Lower lobe of right lung (tissue), 2 donors: ENCODE results near the gene SEPTIN12. TPM values are rescaled to one million over a fixed set of nuclear protein-coding genes. Genes with fewer than 3 reads are reported as not detected.
A peak's percentile ranks its signal among the peaks of the same experiment; 100 is the strongest.

Experiments used
- ATAC-seq, 2 donors: fragments of 200-7000 bp; cut with Tn5 transposase; one replicate each; pipeline ENCODE4 v1.9.1; 2020 to 2022; ENCODE audit warnings: mild to moderate bottlenecking in 2 of 2, moderate library complexity in 2 of 2
- DNase-seq: peaks from one replicate; pipeline ENCODE4 v3.0.0-alpha.2; 2020
- H3K27ac ChIP-seq: fragments of 200-600 bp; one replicate; pipeline ENCODE4 v1.8.0; 2022
- H3K27me3 ChIP-seq: fragments of 200-600 bp; one replicate; pipeline ENCODE4 v1.8.0; 2022; ENCODE audit warnings: low read depth
- H3K36me3 ChIP-seq: fragments of 200-600 bp; one replicate; pipeline ENCODE4 v1.8.0; 2022; ENCODE audit warnings: mild to moderate bottlenecking
- H3K4me1 ChIP-seq: fragments of 200-600 bp; one replicate; pipeline ENCODE4 v1.8.0; 2022
- H3K4me3 ChIP-seq: fragments of 200-600 bp; one replicate; pipeline ENCODE4 v1.8.0; 2022; ENCODE audit warnings: mild to moderate bottlenecking
- H3K9me3 ChIP-seq: fragments of 200-600 bp; one replicate; pipeline ENCODE4 v1.8.0; 2022
- CTCF ChIP-seq: fragments of 200-600 bp; IDR thresholded peaks from one replicate; pipeline ENCODE4 v1.8.0; 2022; ENCODE audit warnings: antibody characterized with exemption, mild to moderate bottlenecking
- intact Hi-C: fragments of 100-400 bp; cut with DNase I; formaldehyde crosslinking; loops from one replicate; pipeline ENCODE4 v1.11.0; 2022
- total RNA-seq: library from RNA; stranded (reverse); fragmentation: NEBNext Ultra II Directional; extraction: Animal tissue kit (Norgen Biotek cat#: 25700); gene quantifications from one replicate; pipeline ENCODE4 v1.2.1, GENCODE V29; 2021
- donor health status: DM: no; HTN: yes; CAD: no; lungs with severe emphysema.

Gene SEPTIN12
- total RNA-seq, 1 donor from 2014 or later, result not detected

DNA sequence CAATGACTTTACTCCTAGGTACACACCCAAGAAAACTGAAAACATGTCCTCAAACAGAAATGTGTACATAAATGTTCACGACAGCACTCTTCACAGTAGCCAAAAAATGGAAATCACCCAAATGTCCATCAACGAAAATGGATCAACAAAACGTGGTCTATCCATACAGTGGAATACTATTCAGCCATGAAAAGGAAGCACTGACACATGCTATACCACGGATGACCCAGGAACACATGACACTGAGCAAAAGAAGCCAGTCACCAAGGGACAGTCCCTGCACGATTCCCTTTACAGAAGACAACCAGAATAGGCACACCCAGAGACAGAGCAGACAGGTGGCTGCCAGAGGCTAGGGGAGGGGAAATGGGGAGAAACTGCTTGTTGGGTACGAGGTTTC lies 32.5 kb downstream of the SEPTIN12 start:
- no peaks in the 10 kb centered on the region for H3K27me3 ChIP-seq
- H3K36me3 ChIP-seq, result peaks cover 99% of the 10 kb centered on the region
- intact Hi-C loops, result no loop called here

DNA sequence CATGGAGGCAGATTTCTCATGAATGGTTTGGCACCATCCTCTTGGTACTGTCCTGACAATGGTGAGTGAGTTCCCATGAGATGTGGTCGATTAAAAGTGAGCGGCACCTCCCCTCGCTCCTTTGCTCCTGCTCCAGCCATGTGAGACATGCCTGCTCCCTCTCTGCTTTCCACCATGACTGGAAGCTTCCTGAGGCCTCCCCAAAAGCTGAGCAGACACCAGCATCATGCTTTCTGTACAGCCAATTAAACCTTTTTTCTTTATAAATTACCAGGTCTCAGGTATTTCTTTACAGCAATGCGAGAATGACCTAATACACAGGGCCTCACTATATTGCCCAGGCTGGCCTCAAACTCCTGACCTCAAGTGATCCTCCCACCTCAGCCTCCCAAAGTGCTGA lies 33.3 kb downstream of the SEPTIN12 start:
- no peaks in the 10 kb centered on the region for H3K9me3 ChIP-seq
- intact Hi-C loops, result no loop called here
- H3K27ac ChIP-seq, result no peak overlapping the region
- no peak for TF ChIP-seq CTCF
- DNase-seq (no peak), ATAC-seq (no peak)
- H3K36me3 ChIP-seq, result peaks cover 99% of the 10 kb centered on the region
- no peak overlapping the region for H3K4me3 ChIP-seq
- H3K27me3 ChIP-seq, result no peaks in the 10 kb centered on the region
- no peaks in the 10 kb centered on the region for H3K4me1 ChIP-seq

More for the DNA sequence above, 32.5 kb downstream of the SEPTIN12 start:
- TF ChIP-seq CTCF, result no peak
- Histone ChIP-seq H3K4me1 (no peaks in the 10 kb centered on the region), H3K27ac (no peak overlapping the region), H3K9me3 (no peaks in the 10 kb centered on the region), H3K4me3 (no peak overlapping the region)
- DNase-seq (no peak), ATAC-seq (no peak)

DNA sequence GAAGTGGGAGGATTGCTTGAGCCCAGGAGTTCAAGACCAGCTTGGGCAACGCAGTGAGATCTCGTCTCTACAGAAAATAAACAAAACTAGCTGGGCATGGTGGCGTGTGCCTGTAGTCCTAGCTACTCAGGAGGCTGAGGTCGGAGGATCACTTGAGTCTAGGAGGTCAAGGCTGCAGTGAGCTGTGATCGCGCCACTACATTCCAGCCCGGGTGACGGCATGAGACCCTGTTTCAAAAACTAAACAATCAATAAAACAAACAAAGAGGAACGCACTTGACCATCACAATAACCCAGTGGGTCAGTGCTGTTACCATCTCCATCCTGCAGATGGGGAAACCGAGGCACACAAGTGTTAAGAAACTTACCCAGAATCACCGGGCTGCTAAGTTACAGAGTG lies 34.9 kb downstream of the SEPTIN12 start:
- ATAC-seq (no peak), DNase-seq (no peak)
- intact Hi-C loops, result no loop called here

GRCh38 chr16:4752351-4753100 lies 35.6 kb downstream of the SEPTIN12 start:
- DNase-seq, result no peak
- Histone ChIP-seq H3K36me3 (peaks cover 85% of the 10 kb centered on the region), H3K4me3 (no peak overlapping the region), H3K4me1 (no peaks in the 10 kb centered on the region), H3K9me3 (no peaks in the 10 kb centered on the region), H3K27me3 (no peaks in the 10 kb centered on the region), H3K27ac (no peak overlapping the region)
- intact Hi-C loops, result no loop called here
- TF ChIP-seq CTCF, result no peak
- ATAC-seq, result peak in 1 of 2 donors; percentile 30

More for the DNA sequence above, 34.9 kb downstream of the SEPTIN12 start:
- Histone ChIP-seq H3K9me3 (no peaks in the 10 kb centered on the region), H3K36me3 (peaks cover 92% of the 10 kb centered on the region), H3K4me1 (no peaks in the 10 kb centered on the region), H3K27ac (no peak overlapping the region), H3K4me3 (no peak overlapping the region), H3K27me3 (no peaks in the 10 kb centered on the region)
- no peak for TF ChIP-seq CTCF

DNA sequence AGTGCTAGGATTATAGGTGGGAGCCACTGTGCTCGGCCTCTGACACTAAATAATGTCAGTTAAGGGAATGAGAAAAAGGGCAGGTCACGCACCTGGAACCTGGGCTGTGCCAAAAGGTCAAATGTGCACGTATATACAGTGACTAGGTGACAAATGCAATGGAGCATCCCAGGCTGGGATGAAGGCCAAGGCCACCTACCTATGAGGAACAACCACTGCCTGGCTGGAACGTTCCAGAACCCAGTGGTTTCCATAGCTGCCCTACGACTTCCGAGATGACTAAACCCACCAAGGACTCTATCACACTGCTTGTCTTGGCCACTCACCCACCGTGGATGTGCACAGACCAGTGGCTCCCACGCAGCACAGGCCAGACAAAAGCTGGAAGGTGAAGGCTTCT lies 37.2 kb downstream of the SEPTIN12 start:
- intact Hi-C loops, result no loop called here
- no peak overlapping the region for H3K27ac ChIP-seq
- DNase-seq, result no peak
- no peaks in the 10 kb centered on the region for H3K27me3 ChIP-seq
- no peak overlapping the region for H3K4me3 ChIP-seq
- no peaks in the 10 kb centered on the region for H3K4me1 ChIP-seq
- no peak for ATAC-seq
- no peaks in the 10 kb centered on the region for H3K9me3 ChIP-seq
- H3K36me3 ChIP-seq, result peaks cover 69% of the 10 kb centered on the region
- TF ChIP-seq CTCF, result no peak
